Loucy (cell line): ENCODE results near the gene FPGS.
"Not testable (repeated sequence)": the region's sequence is repeated elsewhere in the genome, so short reads cannot be mapped to it uniquely, and the experiment has no call there.

Experiments used
- H2AFZ ChIP-seq: fragments of 200-600 bp; sonication (generic); 2 replicates; pipeline ENCODE4 v1.6.0; 2016; ENCODE audit warnings: antibody characterized with exemption, mild to moderate bottlenecking, low read length, moderate library complexity
- H3F3A ChIP-seq: fragments of 200-600 bp; 2 replicates; pipeline ENCODE4 v1.6.0; 2016; ENCODE audit warnings: antibody characterized with exemption, low read depth, mild to moderate bottlenecking
- H3K27me3 ChIP-seq: fragments of 200-600 bp; sonication (generic); 2 replicates; pipeline ENCODE4 v1.6.1; 2014; ENCODE audit warnings: low read length, mild to moderate bottlenecking; ENCODE audit not compliant: insufficient read depth, poor library complexity, severe bottlenecking
- H3K36me3 ChIP-seq: fragments of 200-600 bp; sonication (generic); 2 replicates; pipeline ENCODE4 v1.6.1; 2016; ENCODE audit warnings: low read length; ENCODE audit not compliant: insufficient read depth
- H3K4me1 ChIP-seq: fragments of 200-600 bp; sonication (generic); 2 replicates; pipeline ENCODE4 v1.5.1; 2014; ENCODE audit warnings: low read length, mild to moderate bottlenecking; ENCODE audit not compliant: insufficient read depth, poor library complexity, severe bottlenecking
- H3K4me2 ChIP-seq: fragments of 200-600 bp; sonication (generic); 2 replicates; pipeline ENCODE4 v1.6.0; 2014; ENCODE audit warnings: antibody characterized with exemption, low read length, low read depth, mild to moderate bottlenecking; ENCODE audit not compliant: poor library complexity, severe bottlenecking
- H3K4me3 ChIP-seq: fragments of 200-600 bp; sonication (generic); 2 replicates; pipeline ENCODE4 v1.5.1; 2014; ENCODE audit warnings: low read length, mild to moderate bottlenecking, mixed read lengths; ENCODE audit not compliant: poor library complexity, severe bottlenecking
- H3K79me2 ChIP-seq: fragments of 200-600 bp; sonication (generic); 2 replicates; pipeline ENCODE4 v1.6.1; 2014; ENCODE audit warnings: low read length; ENCODE audit not compliant: insufficient read depth
- H3K9ac ChIP-seq: fragments of 200-600 bp; sonication (generic); 2 replicates; pipeline ENCODE4 v1.6.0; 2014; ENCODE audit warnings: mild to moderate bottlenecking, low read depth, low read length, moderate library complexity; ENCODE audit not compliant: poor library complexity, severe bottlenecking
- H3K9me2 ChIP-seq: fragments of 200-600 bp; sonication (generic); replicated peaks from 2 replicates; pipeline ENCODE4 v1.6.1; 2016; ENCODE audit warnings: low read depth, low read length, mixed read lengths
- H3K9me3 ChIP-seq: fragments of 200-600 bp; sonication (generic); 2 replicates; pipeline ENCODE4 v1.6.1; 2014; ENCODE audit warnings: mild to moderate bottlenecking, antibody characterized with exemption, low read length, low read depth; ENCODE audit not compliant: insufficient read depth
- H4K20me1 ChIP-seq: fragments of 200-600 bp; sonication (generic); 2 replicates; pipeline ENCODE4 v1.6.0; 2014; ENCODE audit warnings: antibody characterized with exemption, low read length, mild to moderate bottlenecking; ENCODE audit not compliant: insufficient read depth, poor library complexity, severe bottlenecking
- EZH2phosphoT487 ChIP-seq: fragments of 200-600 bp; IDR thresholded peaks from 2 replicates; pipeline ENCODE4 v1.6.1; 2018; ENCODE audit warnings: antibody characterized with exemption, mild to moderate bottlenecking, moderate library complexity, borderline replicate concordance
- TF ChIP-seq, protein P1 (sequence below): fragments of 200-600 bp; sonication (generic); conservative IDR thresholded peaks from 2 replicates; pipeline ENCODE4 v1.5.1; 2014; ENCODE audit warnings: mild to moderate bottlenecking, antibody characterized with exemption, low read length

FPGS gene

GRCh38 chr9:127754099-127755060 is 48.3 kb upstream of the FPGS start:
- Histone ChIP-seq H3K9me2 (no peaks in the 10 kb centered on the region), H3K4me2 (no peak overlapping the region), H3K27me3 (no peaks in the 10 kb centered on the region), H3F3A (no peaks in the 10 kb centered on the region), H4K20me1 (peaks cover 31% of the 10 kb centered on the region), H3K36me3 (peaks cover 46% of the 10 kb centered on the region; the same call in 1 of the 2 replicates), H3K9me3 (no peaks in the 10 kb centered on the region), H3K9ac (no peak overlapping the region), H3K4me1 (no peaks in the 10 kb centered on the region), H2AFZ (no peak overlapping the region), H3K4me3 (no peak overlapping the region), H3K79me2 (no peaks in the 10 kb centered on the region)
- TF ChIP-seq, protein P1, sequence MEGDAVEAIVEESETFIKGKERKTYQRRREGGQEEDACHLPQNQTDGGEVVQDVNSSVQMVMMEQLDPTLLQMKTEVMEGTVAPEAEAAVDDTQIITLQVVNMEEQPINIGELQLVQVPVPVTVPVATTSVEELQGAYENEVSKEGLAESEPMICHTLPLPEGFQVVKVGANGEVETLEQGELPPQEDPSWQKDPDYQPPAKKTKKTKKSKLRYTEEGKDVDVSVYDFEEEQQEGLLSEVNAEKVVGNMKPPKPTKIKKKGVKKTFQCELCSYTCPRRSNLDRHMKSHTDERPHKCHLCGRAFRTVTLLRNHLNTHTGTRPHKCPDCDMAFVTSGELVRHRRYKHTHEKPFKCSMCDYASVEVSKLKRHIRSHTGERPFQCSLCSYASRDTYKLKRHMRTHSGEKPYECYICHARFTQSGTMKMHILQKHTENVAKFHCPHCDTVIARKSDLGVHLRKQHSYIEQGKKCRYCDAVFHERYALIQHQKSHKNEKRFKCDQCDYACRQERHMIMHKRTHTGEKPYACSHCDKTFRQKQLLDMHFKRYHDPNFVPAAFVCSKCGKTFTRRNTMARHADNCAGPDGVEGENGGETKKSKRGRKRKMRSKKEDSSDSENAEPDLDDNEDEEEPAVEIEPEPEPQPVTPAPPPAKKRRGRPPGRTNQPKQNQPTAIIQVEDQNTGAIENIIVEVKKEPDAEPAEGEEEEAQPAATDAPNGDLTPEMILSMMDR, result no peak
- no peak for TF ChIP-seq EZH2phosphoT487

DNA sequence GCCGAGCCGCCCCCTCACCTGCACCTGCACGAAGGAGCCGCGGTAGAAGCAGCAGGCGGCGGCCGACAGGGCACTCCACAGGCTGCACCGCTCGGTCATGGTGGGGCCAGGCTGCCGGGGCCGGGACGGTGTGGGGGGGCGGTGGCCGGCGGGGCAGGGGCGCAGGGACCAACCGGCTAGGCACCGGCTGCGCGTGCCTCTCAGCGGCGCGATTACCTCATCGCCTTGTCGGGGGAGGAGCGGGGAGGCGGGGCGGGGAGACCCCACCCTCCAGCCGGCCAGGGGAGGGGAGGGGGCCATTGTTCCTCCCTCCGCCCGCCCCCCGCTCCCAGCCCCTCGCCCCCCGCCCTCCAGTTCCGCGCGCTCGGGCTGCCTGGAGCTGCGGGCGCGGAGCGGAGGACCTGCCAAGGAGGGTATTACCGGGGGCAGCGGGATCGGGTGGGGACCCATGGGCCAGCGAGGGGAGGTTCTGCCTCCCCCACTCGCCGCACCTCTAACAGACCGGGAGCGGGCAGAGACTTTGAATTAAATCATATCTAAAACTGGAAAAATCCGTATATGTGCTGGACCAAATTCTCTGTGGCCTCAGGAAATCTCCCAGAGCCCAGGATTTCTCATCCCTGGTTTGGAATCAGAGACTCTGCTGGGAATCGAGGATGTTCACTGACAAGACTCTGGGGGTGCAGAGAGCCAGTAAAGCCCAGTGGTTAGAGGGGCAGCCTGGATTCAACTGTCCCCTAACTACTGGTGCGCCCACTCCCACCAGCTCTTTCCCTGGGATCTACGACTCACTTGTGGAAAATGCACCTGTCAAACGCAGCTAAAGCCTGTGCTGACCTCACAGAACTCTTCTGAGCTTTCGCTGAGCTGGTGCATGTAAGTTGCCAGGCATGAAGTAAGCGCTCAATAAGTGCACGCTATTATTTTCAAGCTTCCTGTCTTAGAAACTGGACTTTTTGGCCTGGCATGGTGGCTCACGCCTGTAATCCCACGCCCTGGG is 47.3 kb upstream of the FPGS start:
- TF ChIP-seq, protein P1, result no peak
- no peak for TF ChIP-seq EZH2phosphoT487
- Histone ChIP-seq H3K79me2 (no peaks in the 10 kb centered on the region), H2AFZ (no peak overlapping the region), H3K4me1 (no peaks in the 10 kb centered on the region), H3F3A (no peaks in the 10 kb centered on the region), H3K36me3 (peaks cover 41% of the 10 kb centered on the region; the same call in 1 of the 2 replicates), H3K9ac (no peak overlapping the region), H3K4me3 (no peak overlapping the region), H3K27me3 (no peaks in the 10 kb centered on the region), H4K20me1 (peaks cover 26% of the 10 kb centered on the region), H3K9me2 (no peaks in the 10 kb centered on the region), H3K4me2 (no peak overlapping the region), H3K9me3 (no peaks in the 10 kb centered on the region)

- Histone ChIP-seq H3K9me3 (no peaks in the 10 kb centered on the region), H3K27me3 (no peaks in the 10 kb centered on the region), H3K4me2 (no peak overlapping the region), H3K9me2 (no peaks in the 10 kb centered on the region), H3K9ac (no peak overlapping the region), H3K4me1 (no peaks in the 10 kb centered on the region), H3K36me3 (peaks cover 36% of the 10 kb centered on the region; the same call in 1 of the 2 replicates), H3K4me3 (no peak overlapping the region), H4K20me1 (peaks cover 18% of the 10 kb centered on the region), H3K79me2 (no peaks in the 10 kb centered on the region; the same call in 1 of the 2 replicates), H2AFZ (no peak overlapping the region), H3F3A (no peaks in the 10 kb centered on the region)
- TF ChIP-seq, protein P1, result no peak
- TF ChIP-seq EZH2phosphoT487, result no peak
Measured at GRCh38 chr9:127756233-127756632, 46.4 kb upstream of the FPGS start.

- H3K9me2 ChIP-seq, H3K9ac ChIP-seq, H2AFZ ChIP-seq, H3K9me3 ChIP-seq, H3K4me2 ChIP-seq, H3F3A ChIP-seq, H3K79me2 ChIP-seq, H3K4me1 ChIP-seq, H3K27me3 ChIP-seq, H3K4me3 ChIP-seq: not testable (repeated sequence)
- H3K36me3 ChIP-seq, result peaks cover 36% of the 10 kb centered on the region; the same call in 1 of the 2 replicates
- peaks cover 12% of the 10 kb centered on the region for H4K20me1 ChIP-seq
Measured at GRCh38 chr9:127756776-127757175, 45.9 kb upstream of the FPGS start.
